Endothelial cell (in vitro differentiated cells): Measurements from ENCODE around the gene TMPRSS12. TPM values are rescaled to one million over a fixed set of nuclear protein-coding genes. Genes with fewer than 3 reads are reported as not detected.
"Not testable (repeated sequence)": the region's sequence is repeated elsewhere in the genome, so short reads cannot be mapped to it uniquely, and the experiment has no call there.

Experiments used
- DNase-seq: peaks from one replicate; pipeline ENCODE4 v3.0.0; 2021; ENCODE audit warnings: low spot score
- H3K27ac Mint-ChIP-seq: one replicate; pipeline ENCODE4 v1.8.0; 2021; ENCODE audit warnings: mixed read lengths, inconsistent platforms; ENCODE audit not compliant: unreplicated experiment
- H3K27me3 Mint-ChIP-seq: one replicate; pipeline ENCODE4 v1.8.0; 2021; ENCODE audit warnings: mild to moderate bottlenecking, moderate library complexity, mixed read lengths, inconsistent platforms; ENCODE audit not compliant: unreplicated experiment
- H3K36me3 Mint-ChIP-seq: one replicate; pipeline ENCODE4 v1.8.0; 2021; ENCODE audit warnings: mild to moderate bottlenecking, low read depth, mixed read lengths, inconsistent platforms; ENCODE audit not compliant: unreplicated experiment
- H3K4me1 Mint-ChIP-seq: one replicate; pipeline ENCODE4 v1.8.0; 2021; ENCODE audit warnings: mild to moderate bottlenecking, mixed read lengths, inconsistent platforms; ENCODE audit not compliant: unreplicated experiment
- H3K4me3 Mint-ChIP-seq: one replicate; pipeline ENCODE4 v1.8.0; 2021; ENCODE audit warnings: mild to moderate bottlenecking, mixed read lengths, inconsistent platforms; ENCODE audit not compliant: unreplicated experiment
- H3K9me3 Mint-ChIP-seq: one replicate; pipeline ENCODE4 v1.8.0; 2021; ENCODE audit warnings: mixed read lengths, inconsistent platforms; ENCODE audit not compliant: unreplicated experiment
- total RNA-seq: library from RNA; stranded (reverse); fragmentation: NEBNext Ultra II Directional; extraction: Animal tissue kit (Norgen Biotek cat#: 25700); gene quantifications from one replicate; pipeline ENCODE4 v1.2.1, GENCODE V29; 2021; ENCODE audit not compliant: unreplicated experiment
- TF ChIP-seq, protein P1 (sequence below): fragments of 200-600 bp; sonication (generic); IDR thresholded peaks from one replicate; pipeline ENCODE4 v1.5.0; 2021; ENCODE audit warnings: antibody characterized with exemption; ENCODE audit not compliant: unreplicated experiment

The TMPRSS12 gene
- total RNA-seq, 1 donor from 2014 or later, result not detected

DNA sequence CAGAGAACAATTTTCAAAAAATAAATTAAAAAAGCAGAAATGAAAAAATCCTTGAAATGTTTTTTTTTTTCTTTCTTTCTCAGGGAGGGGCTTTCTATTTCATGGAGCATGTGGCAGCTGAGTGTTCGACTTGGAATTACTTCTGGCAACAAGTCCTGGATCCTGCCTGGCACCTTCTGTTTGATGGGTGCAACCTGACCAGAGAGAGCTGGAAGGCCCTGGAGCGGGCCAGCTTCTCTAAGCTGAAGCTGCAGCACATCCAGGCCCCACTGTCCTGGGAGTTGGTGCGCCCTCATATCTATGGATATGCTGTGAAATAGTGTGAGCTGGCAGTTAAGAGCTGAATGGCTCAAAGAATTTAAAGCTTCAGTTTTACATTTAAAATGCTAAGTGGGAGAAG is 87.1 kb downstream of the TMPRSS12 start:
- H3K9me3 Mint-ChIP-seq, result no peaks in the 10 kb centered on the region
- TF ChIP-seq, protein P1, sequence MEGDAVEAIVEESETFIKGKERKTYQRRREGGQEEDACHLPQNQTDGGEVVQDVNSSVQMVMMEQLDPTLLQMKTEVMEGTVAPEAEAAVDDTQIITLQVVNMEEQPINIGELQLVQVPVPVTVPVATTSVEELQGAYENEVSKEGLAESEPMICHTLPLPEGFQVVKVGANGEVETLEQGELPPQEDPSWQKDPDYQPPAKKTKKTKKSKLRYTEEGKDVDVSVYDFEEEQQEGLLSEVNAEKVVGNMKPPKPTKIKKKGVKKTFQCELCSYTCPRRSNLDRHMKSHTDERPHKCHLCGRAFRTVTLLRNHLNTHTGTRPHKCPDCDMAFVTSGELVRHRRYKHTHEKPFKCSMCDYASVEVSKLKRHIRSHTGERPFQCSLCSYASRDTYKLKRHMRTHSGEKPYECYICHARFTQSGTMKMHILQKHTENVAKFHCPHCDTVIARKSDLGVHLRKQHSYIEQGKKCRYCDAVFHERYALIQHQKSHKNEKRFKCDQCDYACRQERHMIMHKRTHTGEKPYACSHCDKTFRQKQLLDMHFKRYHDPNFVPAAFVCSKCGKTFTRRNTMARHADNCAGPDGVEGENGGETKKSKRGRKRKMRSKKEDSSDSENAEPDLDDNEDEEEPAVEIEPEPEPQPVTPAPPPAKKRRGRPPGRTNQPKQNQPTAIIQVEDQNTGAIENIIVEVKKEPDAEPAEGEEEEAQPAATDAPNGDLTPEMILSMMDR, result no peak
- H3K4me1 Mint-ChIP-seq, result peaks cover 26% of the 10 kb centered on the region
- no peak overlapping the region for H3K27ac Mint-ChIP-seq
- H3K4me3 Mint-ChIP-seq, result no peak overlapping the region
- no peak for DNase-seq
- H3K36me3 Mint-ChIP-seq, result peaks cover 8% of the 10 kb centered on the region
- no peaks in the 10 kb centered on the region for H3K27me3 Mint-ChIP-seq

- not testable (repeated sequence) for H3K9me3 Mint-ChIP-seq, H3K36me3 Mint-ChIP-seq, H3K27me3 Mint-ChIP-seq, H3K27ac Mint-ChIP-seq, DNase-seq
- Mint-ChIP-seq H3K4me1 (peaks cover 22% of the 10 kb centered on the region), H3K4me3 (peak overlapping the region; percentile 49)
Measured at GRCh38 chr12:50930477-50930876, 87.8 kb downstream of the TMPRSS12 start.

DNA sequence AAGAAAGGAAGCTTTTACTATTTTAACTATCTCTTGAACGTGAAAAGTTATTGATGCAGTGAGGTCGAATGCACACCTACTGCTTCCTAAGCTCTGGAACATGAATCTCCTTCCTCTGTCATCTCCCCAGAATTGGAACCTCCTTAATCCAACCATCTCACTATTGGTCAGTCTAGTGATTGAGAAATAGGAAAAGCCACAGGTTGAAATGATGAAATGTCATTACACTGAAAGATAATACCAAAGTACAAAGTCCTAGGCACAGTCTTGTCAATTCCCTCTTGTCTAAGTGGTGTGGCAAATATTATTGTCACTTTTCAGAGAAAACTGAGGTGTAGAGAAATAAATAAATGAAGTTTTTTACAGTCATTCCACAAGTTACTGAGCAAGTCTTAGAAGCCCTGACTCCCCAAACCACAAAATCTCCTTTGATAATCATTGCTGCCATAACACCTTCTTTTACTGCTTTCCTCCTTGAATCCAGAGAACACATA is 90.1 kb downstream of the TMPRSS12 start:
- Mint-ChIP-seq H3K27me3 (peaks cover 3% of the 10 kb centered on the region), H3K4me1 (peaks cover 10% of the 10 kb centered on the region), H3K9me3 (no peaks in the 10 kb centered on the region), H3K36me3 (peaks cover 8% of the 10 kb centered on the region), H3K27ac (no peak overlapping the region), H3K4me3 (no peak overlapping the region)
- TF ChIP-seq, protein P1, result no peak
- no peak for DNase-seq

GRCh38 chr12:50933459-50934124 is 90.9 kb downstream of the TMPRSS12 start:
- H3K4me3 Mint-ChIP-seq, result no peak overlapping the region
- no peak overlapping the region for H3K27ac Mint-ChIP-seq
- H3K27me3 Mint-ChIP-seq, result peaks cover 3% of the 10 kb centered on the region
- H3K36me3 Mint-ChIP-seq, result peaks cover 8% of the 10 kb centered on the region
- no peak for DNase-seq
- no peaks in the 10 kb centered on the region for H3K9me3 Mint-ChIP-seq
- peaks cover 8% of the 10 kb centered on the region for H3K4me1 Mint-ChIP-seq
- TF ChIP-seq, protein P1, result no peak

DNA sequence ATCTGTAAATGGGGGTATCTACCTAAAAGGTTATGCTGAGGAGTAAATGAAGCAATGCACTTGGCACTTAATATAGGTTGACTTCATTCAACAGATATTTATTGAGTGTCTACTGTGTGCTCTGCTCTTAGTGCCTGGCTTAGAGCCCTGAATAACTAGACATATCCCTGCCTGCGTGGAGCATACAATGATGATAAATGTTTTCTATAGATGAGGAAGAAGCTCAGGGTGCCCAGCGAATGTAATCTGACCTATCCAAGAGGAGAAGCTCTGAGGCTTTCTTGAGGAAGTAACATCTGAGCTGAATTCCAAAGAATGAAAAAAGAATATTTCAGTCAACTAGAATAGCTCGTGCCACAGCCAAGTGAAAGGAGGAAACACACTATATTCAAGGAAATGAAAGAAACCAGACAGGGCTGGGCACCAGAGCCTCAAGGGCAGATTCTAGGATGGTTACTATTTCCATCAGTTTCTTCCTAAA is 91.7 kb downstream of the TMPRSS12 start:
- Mint-ChIP-seq H3K27me3 (peaks cover 3% of the 10 kb centered on the region), H3K9me3 (no peaks in the 10 kb centered on the region), H3K4me1 (peaks cover 7% of the 10 kb centered on the region), H3K27ac (no peak overlapping the region), H3K4me3 (no peak overlapping the region), H3K36me3 (peaks cover 12% of the 10 kb centered on the region)
- TF ChIP-seq, protein P1, result no peak
- DNase-seq, result no peak
